ENCODE measurements around the gene AFDN.

AFDN gene

GRCh38 chr6:167826896-167827582 is at the start of gene AFDN:
AFDN (plus strand) TSS chr6:167826911; CDS start chr6:167827133, 222 bp downstream.
- in situ Hi-C loops (cut with HindIII; ENCODE audit: low sequenced_read_pairs), result no loop called here

GRCh38 chr6:167778497-167779128 is 48.1 kb upstream of the AFDN start:
- in situ Hi-C loops (cut with HindIII; ENCODE audit: low sequenced_read_pairs), result no loop called here

- in situ Hi-C loops (cut with HindIII; ENCODE audit: low sequenced_read_pairs), result no loop called here
Observed at GRCh38 chr6:167779129-167779992, 47.4 kb upstream of the AFDN start.

GRCh38 chr6:167779993-167780655 is 46.6 kb upstream of the AFDN start:
- in situ Hi-C loops (cut with HindIII; ENCODE audit: low sequenced_read_pairs), result no loop called here

GRCh38 chr6:167781066-167781767 is 45.5 kb upstream of the AFDN start:
- in situ Hi-C loops (cut with HindIII; ENCODE audit: low sequenced_read_pairs), result no loop called here

- in situ Hi-C loops (cut with HindIII; ENCODE audit: low sequenced_read_pairs), result no loop called here
Observed at GRCh38 chr6:167781868-167782267, 44.8 kb upstream of the AFDN start.

GRCh38 chr6:167782698-167783517 is 43.8 kb upstream of the AFDN start:
- in situ Hi-C loops (cut with HindIII; ENCODE audit: low sequenced_read_pairs), result no loop called here

GRCh38 chr6:167786853-167787675 is 39.6 kb upstream of the AFDN start:
- in situ Hi-C loops (cut with HindIII; ENCODE audit: low sequenced_read_pairs), result no loop called here

- in situ Hi-C loops (cut with HindIII; ENCODE audit: low sequenced_read_pairs), result no loop called here
Observed at GRCh38 chr6:167787896-167788562, 38.7 kb upstream of the AFDN start.

GRCh38 chr6:167788563-167788903 is 38.2 kb upstream of the AFDN start:
- in situ Hi-C loops (cut with HindIII; ENCODE audit: low sequenced_read_pairs), result no loop called here

- in situ Hi-C loops (cut with HindIII; ENCODE audit: low sequenced_read_pairs), result no loop called here
Observed at GRCh38 chr6:167789358-167789757, 37.4 kb upstream of the AFDN start.

- in situ Hi-C loops (cut with HindIII; ENCODE audit: low sequenced_read_pairs), result no loop called here
Observed at GRCh38 chr6:167791091-167791779, 35.5 kb upstream of the AFDN start.

GRCh38 chr6:167791780-167792478 is 34.8 kb upstream of the AFDN start:
- in situ Hi-C loops (cut with HindIII; ENCODE audit: low sequenced_read_pairs), result no loop called here

- in situ Hi-C loops (cut with HindIII; ENCODE audit: low sequenced_read_pairs), result no loop called here
Observed at GRCh38 chr6:167793421-167793820, 33.3 kb upstream of the AFDN start.

- in situ Hi-C loops (cut with HindIII; ENCODE audit: low sequenced_read_pairs), result no loop called here
Observed at GRCh38 chr6:167794161-167795157, 32.3 kb upstream of the AFDN start.

GRCh38 chr6:167795321-167795811 is 31.3 kb upstream of the AFDN start:
- in situ Hi-C loops (cut with HindIII; ENCODE audit: low sequenced_read_pairs), result no loop called here
